ENCODE data around the gene FRMD5.
"Not testable (repeated sequence)": the region's sequence is repeated elsewhere in the genome, so short reads cannot be mapped to it uniquely, and the experiment has no call there.

The FRMD5 gene

DNA sequence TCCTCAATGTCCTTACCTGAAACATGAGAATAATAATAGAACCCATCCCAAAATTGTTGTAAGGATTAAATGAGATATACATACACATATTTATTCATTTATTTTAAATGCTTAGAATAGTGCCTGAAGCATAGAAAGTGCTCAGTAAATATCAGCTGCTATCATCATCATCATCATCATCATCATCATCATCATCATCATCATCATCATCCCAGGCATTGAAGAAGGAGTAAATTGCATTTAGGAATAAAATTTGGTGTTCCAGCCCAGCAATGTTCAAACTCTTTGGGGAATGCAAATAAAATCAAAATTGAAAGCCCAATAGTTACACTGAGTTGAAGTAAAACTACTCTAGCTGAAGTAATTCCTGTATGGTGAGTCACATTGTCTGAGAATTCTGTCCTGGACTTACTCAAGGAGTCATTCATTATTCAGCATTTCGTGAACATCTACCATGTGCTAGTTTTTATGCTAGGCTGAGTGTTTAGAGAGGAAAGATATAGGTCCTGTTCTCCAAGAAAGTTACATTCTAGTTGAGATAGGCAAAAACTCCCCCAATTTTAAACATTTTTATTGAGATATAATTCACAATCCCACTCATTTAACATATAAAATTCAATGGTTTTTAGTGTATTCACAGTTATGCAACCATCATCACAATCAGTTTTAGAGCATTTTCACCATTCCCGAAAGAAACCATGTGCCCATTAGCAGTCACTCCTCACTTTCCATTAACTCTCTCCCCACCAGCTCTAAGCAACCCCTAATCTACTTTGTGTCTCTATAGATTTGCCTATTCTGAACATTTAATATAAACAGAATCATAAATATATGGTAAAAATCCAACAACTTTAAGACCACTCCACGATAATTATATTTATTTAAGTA is 107.2 kb downstream of the FRMD5 start:
- DNase-seq: no peak

DNA sequence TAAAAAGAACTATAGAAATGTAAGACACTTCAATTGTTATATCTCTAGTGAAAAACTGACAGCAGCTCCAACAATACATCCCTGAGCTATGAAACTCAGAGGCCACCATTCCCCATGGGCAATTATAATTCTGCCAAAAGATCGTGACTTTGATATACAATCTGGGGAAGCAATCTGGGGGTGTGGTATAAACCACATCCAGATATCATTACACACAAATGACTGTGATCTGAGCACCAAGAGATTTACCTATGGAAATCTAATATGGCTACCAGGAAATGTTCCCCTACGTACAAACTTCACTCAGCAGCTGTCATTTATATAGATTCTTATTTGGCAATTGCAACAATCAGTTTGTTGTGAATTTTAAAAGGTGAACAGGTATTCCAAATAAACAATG is 110.3 kb downstream of the FRMD5 start:
- DNase-seq: no peak

DNA sequence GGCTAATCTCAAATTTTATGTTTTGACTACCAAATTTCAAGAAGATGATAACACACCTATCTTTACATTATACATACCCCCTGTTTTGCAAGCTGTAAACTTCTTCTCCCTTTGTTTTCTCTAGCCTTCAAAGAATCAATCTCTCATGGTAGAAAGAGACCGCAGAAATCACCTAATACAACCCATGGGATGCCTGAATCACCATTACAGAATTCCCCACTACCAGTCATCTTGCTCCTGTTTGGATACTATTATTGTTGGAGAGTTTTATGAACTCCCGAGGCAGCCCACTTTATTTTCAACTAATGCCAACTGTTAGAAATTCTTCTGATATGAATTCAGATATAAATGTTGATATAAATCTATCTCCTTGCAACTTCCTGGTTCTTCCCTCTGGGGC is 110.9 kb downstream of the FRMD5 start:
- no peak for DNase-seq

DNA sequence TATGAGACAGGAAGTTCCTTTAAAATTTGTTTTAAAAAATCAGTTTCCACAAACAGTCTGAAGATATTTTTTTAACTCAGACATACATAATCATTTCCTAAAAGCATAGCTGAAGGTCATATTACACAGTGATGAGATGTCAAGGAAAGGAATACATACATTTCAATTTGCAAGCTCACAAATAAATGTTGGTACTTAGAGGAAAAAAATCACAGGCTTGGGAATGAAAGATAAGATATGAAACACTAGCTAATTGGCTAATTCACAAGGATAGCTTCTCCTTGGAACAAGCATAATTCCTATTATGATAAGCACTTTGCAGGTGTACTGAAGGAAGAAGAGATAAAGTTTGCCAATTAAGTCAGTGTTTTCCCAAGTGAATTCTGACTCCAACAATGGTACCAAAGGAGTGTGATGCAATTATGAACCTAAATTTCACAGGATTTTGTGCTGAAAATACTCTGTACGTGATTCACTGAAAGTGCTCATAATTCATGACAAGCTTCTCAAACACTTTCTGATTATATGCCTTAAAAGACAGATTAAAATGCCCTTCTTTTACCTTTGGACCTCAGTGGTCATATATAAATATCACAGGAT is 112.4 kb downstream of the FRMD5 start:
- no peak for DNase-seq

DNA sequence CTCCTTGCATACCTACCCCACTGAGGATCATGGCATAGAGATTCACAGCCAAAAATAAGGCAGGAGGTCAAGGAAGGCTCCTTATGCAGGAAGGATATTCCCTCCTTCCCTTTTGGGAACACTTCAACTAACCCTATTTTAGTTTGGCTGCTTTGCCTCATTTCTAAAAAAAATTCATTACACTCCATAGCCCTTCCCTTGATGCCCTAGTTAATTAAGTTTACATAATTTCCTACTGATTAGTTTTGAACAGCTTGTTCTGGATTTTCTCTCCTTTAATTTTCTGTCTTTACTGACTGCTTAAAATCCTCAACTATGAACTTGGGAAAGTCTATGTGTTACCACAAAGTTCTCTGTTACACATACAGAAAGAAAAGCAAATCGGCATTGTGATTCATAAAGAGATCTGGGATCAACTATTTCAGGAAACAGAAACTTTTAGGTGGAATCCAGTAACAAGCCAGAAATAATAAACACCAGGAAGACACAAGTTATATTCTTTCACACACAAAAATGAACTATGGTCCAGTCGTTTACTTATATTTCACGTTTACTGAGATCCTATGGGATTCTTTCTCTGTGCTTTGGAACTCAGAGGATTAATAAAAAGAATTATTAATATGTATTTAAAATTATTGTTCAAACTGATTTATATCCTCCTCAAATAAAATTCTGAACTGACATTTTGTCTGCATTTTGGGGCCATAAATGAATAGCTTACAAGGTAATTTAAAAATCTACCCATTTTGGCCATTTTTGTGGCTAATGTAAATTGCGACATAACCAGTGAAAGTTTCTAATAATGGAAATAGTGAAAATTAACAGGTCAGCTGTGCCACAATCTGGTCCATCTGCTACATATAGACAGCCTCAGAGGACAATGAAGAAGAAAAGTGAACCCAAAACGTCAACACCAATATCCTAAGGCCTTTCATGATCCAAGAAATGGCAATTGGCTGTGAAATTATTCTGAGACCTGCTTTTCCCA is 113.8 kb downstream of the FRMD5 start:
- no peak for DNase-seq

DNA sequence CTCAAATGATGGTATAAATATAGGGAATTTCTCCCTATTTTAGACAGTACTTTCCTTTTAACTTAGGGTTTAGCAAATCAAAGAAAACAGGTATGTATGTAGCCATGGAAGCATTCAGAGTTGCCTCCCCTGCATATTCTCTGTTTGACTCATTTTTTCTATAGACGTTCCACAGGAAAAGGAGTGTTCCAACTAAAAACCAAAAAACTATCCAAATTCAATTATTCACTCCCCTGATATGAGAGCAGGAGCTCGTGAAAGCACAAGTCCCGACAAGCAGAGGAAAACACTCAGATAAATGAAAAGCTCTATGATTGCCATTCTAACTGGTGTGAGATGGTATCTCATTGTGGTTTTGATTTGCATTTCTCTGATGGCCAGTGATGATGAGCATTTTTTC is 119.5 kb downstream of the FRMD5 start:
- DNase-seq: no peak

DNA sequence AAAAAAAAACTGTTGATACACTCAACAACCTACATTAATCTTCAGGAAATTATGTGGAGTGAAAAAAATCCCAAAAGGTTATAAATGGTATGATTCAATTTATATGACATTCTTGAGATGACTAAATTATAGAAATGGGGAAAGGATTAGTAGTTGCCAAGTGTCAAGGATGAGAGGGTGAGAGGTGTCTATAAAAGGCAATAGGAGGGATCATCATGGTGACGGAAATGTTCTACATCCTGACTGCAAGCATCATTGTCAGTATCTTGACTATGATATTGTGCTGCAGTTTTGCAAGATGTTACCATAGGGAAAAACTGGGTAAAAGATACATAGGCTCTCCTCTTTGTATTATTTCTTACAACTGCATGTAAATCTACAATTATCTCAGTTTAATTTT is 125.6 kb downstream of the FRMD5 start:
- DNase-seq: no peak

DNA sequence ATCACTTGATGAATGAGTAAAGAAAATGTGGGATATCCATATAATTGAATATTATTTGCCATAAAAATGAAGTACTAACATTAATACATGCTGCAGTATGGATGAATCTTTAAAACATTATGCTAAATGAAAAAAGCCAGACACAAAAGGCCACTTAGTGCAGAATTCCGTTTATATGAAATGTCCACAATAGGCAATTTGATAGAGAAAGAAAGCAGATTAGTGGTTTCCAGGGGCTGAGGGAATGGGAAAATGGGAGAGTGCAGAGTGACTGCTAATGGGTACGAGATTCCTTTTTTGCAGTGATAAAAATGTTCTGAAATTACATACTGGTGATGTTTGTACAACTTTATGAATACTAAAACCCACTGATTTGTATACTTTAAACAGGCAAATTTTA is 126.7 kb downstream of the FRMD5 start:
- no peak for DNase-seq

DNA sequence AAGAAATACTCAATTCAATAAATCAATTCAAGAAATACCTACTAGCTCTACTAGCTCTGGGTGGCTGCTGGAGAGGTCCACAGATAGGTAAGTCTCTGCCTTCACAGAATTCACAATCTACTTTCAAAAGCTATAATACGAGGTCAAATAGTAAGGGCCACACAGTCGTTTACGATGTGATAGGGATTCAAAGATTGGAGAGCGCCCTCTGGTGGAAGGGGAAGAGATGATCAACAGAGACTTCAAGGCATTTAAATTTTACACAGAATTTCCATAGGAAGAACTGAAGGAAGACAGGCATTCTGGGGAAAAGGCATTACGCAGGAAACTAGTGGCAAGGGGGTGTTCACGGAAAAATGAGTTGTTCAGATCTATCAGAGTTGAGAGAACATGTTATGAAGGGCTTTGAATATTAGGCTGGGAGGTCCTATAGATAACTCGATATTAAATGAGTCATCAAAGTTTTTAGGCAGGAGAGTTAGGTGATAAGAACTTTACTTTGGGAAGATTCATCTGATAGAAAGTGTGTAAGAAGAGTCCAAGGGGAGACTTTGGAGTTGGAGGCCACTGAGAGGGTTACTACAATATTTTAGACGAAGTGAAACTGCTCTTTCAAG is 128.8 kb downstream of the FRMD5 start:
- peak; percentile 77 to 91 (median 84) for DNase-seq

DNA sequence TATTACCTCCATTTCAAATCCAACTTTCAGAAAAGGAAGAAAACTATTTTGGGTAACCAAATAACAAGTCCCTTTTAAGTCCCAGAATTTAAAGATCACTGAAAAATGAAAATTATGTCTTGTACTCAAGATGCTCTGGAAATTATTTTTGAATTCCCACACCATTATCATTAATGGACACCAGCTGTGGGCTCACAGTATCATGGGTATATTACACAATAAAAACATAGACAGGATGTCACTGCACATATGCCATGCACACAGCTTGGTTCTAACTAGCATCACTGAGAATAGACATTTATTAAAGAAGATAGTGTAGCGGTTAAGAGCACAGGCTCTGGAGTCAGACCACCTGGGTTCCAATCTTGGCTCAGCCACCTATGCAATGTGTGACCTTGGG is 130.4 kb downstream of the FRMD5 start:
- no peak for DNase-seq

DNA sequence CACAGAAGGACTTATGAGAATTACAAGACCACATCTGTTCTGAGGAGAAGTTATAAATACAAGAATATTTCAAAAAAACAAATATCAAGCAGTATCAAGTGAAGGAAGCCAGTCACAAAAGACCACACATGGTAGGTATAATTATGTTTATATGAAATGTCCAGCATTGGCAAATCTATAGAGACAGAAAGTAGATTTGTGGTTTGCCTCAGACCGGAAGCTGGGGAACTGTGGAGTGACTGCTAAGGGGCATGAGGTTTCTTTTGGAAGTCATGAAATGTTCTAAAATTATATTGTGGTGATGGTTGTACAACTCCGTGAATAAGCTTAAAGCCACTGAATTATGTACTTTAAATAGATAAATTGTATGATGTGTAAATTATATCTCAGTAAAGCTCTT is 136.9 kb downstream of the FRMD5 start:
- DNase-seq: no peak

DNA sequence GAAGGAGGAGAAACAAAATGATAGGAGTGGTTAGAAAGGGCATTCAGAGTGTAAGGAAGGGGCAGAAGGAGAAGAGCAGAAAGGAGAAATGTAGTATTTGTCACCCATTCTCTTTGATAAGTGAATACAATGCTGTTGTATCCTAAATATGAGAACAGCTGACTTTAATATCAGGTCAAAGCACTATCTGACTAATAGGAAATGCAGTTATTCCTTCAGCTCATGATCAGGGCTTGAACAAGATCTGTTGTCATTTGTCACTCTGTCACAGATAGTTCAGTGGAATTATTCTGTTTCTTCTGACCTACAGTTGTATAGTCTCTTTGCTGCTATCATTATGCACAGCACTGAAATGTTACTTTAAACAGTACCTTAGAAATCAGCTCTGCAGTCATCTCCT is 149.4 kb downstream of the FRMD5 start:
- DNase-seq: no peak

DNA sequence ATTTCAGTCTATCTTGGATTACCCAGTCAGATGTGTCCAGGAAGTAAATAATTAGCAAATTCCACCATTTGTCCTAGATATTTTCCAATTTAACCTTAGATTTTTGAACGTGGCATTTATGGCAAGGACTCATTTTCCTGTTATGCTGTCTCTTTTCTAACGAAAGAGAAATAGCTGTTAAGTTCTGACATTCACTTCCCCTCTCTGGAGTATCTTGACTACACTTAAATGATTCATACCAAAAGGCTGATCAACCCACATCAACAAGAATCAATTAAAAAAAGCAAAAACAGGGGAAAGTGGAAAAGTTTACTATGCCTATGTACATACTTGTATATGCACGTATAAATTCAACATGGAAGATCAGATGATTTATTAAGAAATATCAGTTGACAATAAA is 149.9 kb downstream of the FRMD5 start:
- DNase-seq: no peak

DNA sequence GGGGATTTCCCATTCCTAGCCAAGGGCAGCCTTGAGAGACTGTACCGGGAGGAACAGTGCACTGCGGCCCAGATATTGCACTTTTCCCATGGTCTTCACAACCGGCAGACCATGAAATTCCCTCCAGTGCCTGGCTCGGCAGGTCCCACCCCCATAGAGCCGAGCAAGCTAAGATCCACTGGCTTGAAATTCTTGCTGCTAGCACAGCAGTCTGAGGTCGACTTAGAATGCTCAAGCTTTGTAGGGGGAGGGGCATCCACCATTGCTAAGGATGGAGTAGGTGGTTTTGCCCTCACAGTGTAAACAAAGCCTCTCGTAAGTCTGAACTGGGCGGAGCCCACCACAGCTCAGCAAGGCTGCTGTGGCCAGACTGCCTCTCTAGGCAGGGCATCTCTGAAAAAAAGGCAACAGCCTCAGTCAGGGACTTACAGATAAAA is 156.3 kb downstream of the FRMD5 start:
- DNase-seq: no peak

DNA sequence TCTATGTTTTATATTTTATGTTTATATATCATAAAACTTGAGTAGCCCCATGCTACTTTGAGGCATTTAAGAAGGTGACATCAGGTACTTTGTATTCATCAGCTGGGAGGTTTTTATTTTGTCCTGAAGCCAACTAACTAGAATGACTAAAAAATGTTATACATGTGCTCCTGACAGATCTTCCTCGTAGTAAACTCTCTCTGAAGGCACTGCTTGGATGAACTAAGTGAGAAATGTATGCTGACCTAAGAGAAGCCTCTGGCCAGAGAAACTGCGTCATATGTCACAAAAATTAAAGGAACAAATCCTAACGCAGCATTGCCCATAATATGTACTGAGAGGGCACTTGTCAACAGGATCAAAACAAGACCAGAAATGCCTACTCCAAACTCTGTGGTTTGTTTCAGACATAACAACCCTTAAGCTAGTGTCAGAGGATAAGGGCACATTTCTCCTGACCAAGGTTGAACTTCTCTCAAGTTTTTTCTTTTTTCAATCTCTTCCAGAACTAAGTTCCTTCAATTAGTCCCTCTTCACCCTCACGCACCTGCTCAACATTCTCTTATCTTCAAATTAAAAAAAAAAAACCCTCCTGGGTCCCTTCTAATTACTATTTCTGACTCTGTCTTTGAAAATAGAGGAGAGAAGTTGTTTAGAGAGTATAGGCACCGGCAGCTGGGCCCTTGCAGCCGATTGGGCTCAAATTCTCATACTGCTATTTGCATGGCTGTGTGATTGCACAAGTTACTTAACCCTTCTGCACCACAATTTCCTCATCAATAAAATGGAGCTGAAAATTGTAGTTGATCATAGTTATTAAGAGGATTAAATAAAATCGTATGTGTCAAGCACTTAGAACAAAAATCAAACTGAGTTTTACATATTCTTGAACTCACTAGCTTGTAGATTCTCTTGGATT is 159.0 kb downstream of the FRMD5 start:
- no peak for DNase-seq

DNA sequence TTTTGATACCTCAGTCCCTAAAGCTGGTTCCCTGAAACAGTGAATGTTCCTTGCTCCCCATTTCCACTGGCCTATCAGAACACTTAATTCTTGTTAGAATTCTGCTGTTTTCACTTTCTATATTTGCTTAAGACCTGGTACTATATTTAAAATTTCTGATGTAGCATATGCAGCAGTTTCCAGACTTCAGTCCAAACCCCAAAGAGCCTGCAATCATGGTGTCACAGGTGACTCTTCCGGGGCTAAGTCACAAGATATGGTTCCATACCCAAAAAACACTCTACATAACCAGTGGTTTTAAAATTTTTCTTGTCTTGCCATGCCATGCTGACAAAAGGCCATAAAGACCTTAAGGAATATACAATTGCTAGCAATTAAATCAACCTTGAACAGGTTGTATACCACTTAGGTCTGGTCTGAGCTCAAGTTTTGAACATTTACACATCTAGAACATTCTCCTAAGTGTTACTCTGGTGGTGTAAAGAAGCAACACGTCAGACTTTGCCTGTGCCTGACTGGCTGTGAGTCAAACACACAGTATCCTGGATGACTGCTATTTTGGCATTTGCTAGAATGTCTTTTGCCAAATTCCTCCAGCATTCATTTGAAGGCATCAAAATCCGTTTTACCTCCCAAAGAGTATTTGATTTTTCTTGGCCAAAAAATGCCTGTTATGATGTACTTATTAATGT is 160.0 kb downstream of the FRMD5 start:
- DNase-seq: no peak

DNA sequence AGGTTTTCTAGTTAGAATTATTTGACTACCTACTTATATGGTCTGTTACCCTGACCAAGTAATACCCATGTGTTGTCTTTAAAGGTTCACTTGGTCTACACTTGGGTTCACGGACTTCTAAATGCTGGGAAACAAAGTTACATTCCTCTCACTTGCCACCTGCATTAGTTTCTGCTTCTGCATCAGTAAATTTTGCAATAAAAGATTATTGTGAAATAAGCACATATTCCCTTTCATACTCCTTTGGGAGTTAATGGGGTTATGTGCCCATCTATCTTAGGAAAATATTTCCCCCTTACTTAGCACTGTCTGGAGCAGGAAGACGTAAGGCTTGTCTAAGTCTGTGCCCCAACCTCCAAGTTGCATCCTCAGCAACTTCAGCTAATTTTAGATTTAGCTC is 160.7 kb downstream of the FRMD5 start:
- DNase-seq: no peak

DNA sequence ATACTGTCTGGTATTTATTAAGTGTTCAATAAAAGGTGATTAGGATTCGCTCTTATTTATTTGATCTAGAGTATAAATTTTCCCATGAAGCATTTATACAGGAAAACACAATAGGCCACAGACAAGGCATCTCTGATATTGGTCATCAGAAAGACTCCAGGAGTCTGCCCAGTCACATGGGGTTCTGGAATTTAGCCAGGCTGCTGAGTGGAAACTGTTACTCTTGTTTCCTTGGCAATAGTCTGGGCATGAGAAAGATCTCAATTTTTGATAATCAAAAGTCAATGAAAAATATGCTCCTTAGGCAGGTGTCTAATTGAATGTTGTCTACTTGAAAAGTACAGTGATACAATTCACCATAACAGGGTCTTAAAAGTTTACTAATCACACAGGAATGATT is 161.2 kb downstream of the FRMD5 start:
- DNase-seq: no peak

DNA sequence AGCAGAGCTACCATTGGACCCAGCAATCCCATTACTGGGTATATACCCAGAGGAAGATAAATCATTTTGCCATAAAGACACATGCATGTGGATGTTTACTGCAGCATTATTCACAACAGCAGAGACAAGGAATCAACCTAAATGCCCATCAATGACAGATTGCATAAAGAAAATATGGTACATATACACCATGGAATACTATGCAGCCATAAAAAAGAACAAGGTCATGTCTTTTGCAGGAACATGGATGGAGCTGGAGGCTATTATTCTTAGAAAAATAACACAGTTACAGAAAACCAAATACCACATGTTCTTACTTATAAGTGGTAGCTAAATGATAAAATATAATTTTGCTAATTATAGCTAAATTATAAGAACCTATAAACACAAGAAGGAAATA is 162.3 kb downstream of the FRMD5 start:
- DNase-seq: not testable (repeated sequence)

DNA sequence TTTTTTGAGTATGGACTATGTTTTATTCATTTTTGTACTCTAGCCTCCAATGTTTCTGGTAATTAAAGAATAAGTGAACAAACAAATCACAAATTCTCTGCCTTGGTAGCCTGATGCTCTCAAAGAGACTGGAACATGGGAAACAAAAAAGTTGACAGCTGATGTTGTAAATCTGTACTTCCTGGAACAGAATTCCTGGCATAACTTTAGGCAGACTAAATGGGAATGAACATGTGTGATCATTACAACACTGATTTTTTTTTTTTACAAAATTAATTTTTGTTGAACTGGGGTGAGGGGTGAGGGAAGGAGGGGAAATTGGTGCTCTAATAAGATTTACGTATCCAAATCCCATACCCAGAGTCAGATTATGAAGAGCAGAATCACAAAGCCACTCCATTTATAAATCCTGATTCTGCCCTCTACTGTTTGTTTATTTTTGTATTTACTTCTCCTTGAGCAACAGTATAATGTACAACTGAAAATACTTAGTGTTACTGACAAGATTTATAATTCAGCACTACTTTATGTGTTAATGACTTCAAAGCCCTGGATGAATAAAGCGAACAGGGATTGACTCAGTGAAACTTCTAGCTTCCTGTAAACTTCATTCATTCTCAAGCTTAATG is 165.0 kb downstream of the FRMD5 start:
- no peak for DNase-seq
